Spinal cord (tissue), 10 donors: ENCODE data around the gene CYB5RL. TPM values are rescaled to one million over a fixed set of nuclear protein-coding genes. Genes with fewer than 3 reads are reported as not detected.
"Not testable (repeated sequence)": the region's sequence is repeated elsewhere in the genome, so short reads cannot be mapped to it uniquely, and the experiment has no call there.

Experiments used
- DNase-seq, 6 donors: peaks; one replicate each; pipeline versions ENCODE4 v3.0.0 to v3.0.0-alpha.2; 2013 to 2015; ENCODE audit warnings: low spot score in 6 of 6, low read depth in 4 of 6
- H3K27ac ChIP-seq: one replicate; pipeline ENCODE4 v1.5.1; 2013; ENCODE audit warnings: low read depth, low read length, control low read depth
- H3K27me3 ChIP-seq: one replicate; pipeline ENCODE4 v1.6.1; 2013; ENCODE audit warnings: low read length; ENCODE audit not compliant: control insufficient read depth, insufficient read depth
- H3K36me3 ChIP-seq: one replicate; pipeline ENCODE4 v1.6.1; 2013; ENCODE audit warnings: low read length; ENCODE audit not compliant: control insufficient read depth, insufficient read depth
- H3K4me1 ChIP-seq: one replicate; pipeline ENCODE4 v1.6.1; 2013; ENCODE audit warnings: low read length; ENCODE audit not compliant: control insufficient read depth, insufficient read depth
- H3K4me3 ChIP-seq: one replicate; pipeline ENCODE4 v1.5.1; 2013; ENCODE audit warnings: low read depth, low read length, control low read depth
- H3K9me3 ChIP-seq: one replicate; pipeline ENCODE4 v1.6.1; 2013; ENCODE audit warnings: low read length; ENCODE audit not compliant: control insufficient read depth, insufficient read depth
- WGBS: methylation state at CpG from one replicate; pipeline ENCODE4 v1.1.5; 2013; ENCODE audit warnings: missing lambda C conversion rate; ENCODE audit not compliant: insufficient coverage; 5-methylcytosine and 5-hydroxymethylcytosine counted together
- polyA plus RNA-seq, 2 donors: library from polyadenylated mRNA; unstranded; fragments of 120-200 nt; gene quantifications; one replicate each; pipeline ENCODE4 v1.2.1, GENCODE V29; 2013; ENCODE audit not compliant: insufficient read length in 2 of 2
- total RNA-seq, 2 donors: library from RNA; depleted of rRNA in 1 of 2; stranded (reverse); fragments of 120-200 nt in 1 of 2; fragments of >200 nt in 1 of 2; gene quantifications; one replicate each; pipeline versions ENCODE4 v1.2.3 to v1.2.4, GENCODE V29; 2013 to 2014
- donor health status: healthy.

Gene CYB5RL
- total and polyA plus RNA-seq, 4 donors = 4.6 to 8.6 (median 5.5) TPM

DNA sequence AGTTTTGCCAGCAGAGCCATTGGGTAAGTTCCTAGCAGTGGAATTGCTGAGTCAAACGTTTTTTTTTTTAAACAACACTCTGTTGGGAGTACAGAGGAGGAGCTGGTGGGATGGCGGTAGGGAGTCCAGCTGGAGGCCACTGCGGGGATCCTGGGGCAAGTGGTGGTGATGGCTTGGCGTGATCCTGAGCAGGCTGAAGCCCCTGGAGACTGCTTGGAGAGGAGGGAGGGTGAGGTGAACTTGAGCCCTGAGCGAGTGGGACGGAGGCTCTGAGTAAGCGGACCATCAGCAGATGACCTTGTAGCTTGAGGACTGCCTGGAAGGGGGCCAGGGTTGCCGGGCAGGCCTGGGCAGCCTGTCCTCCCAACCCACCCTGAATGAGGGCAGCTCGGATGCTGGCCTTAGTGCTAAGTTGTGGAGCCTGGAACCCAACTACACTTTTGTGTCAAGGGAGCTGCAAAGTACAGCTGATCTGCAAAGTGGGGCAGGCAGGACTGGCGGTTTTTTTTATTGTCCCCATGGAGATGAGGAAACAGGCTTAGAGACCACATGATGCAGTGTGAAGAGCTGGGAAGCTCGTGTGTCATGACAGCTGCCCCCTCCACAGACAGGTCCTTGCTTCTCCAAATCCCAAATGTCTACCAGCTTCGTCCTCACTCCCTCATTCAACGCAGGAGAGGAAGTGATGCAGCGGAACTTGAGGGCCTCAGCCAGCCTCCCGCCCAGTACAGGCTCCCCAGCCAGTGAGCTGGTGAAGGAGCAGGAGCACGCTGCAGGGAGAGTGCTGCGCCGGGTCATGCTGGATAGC lies 20.4 kb upstream of the CYB5RL start:
- DNase-seq = peak in 1 of 6 donors; percentile 49
- Histone ChIP-seq H3K4me3 (no peak overlapping the region), H3K36me3 (peaks cover 76% of the 10 kb centered on the region), H3K4me1 (peaks cover 20% of the 10 kb centered on the region), H3K27ac (no peak overlapping the region), H3K27me3 (no peaks in the 10 kb centered on the region), H3K9me3 (no peaks in the 10 kb centered on the region)
- 39% methylated on average over 16 of the region's 18 CpGs for WGBS

GRCh38 chr1:54219688-54220003 lies 19.8 kb upstream of the CYB5RL start:
- H3K36me3 ChIP-seq = peaks cover 76% of the 10 kb centered on the region

GRCh38 chr1:54218883-54219687 lies 19.3 kb upstream of the CYB5RL start:
- Histone ChIP-seq H3K4me3 (no peak overlapping the region), H3K4me1 (peaks cover 20% of the 10 kb centered on the region), H3K27ac (no peak overlapping the region), H3K9me3 (no peaks in the 10 kb centered on the region), H3K36me3 (peaks cover 76% of the 10 kb centered on the region), H3K27me3 (no peaks in the 10 kb centered on the region)
- DNase-seq = no peak
- WGBS = 85% methylated on average over 8 of the region's 11 CpGs

More at GRCh38 chr1:54219688-54220003, 19.8 kb upstream of the CYB5RL start:
- no peak for DNase-seq
- Histone ChIP-seq H3K27ac (no peak overlapping the region), H3K4me3 (no peak overlapping the region), H3K4me1 (peaks cover 20% of the 10 kb centered on the region), H3K9me3 (no peaks in the 10 kb centered on the region), H3K27me3 (no peaks in the 10 kb centered on the region)
- 50% methylated on average over 2 of the region's 3 CpGs for WGBS

- DNase-seq = no peak
- Histone ChIP-seq H3K4me3 (no peak overlapping the region), H3K36me3 (peaks cover 81% of the 10 kb centered on the region), H3K27ac (no peak overlapping the region), H3K27me3 (no peaks in the 10 kb centered on the region), H3K4me1 (peaks cover 7% of the 10 kb centered on the region), H3K9me3 (no peaks in the 10 kb centered on the region)
- 99% methylated on average over 7 of the region's 9 CpGs for WGBS
These were observed 15.7 kb upstream of the CYB5RL start for GRCh38 chr1:54215523-54215922.

DNA sequence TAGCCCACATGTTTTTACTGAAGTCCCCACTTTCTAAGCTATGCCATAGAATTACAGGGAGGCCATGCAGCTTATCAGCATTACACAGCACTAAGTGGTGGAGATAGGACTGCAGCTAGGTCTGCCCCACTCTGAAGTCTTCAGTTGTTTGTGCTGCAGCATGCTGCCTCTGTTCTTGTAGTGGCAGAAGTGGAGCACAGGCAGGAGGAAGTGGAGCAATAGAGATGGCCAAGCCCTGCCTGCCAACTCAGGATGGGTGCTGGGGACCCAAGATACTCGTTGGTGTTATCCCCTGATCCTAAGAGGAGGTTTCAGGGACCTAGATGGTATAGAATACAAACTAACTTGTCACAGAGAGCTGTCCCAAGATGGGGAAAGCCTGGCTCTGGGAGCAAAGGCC lies 13.0 kb upstream of the CYB5RL start:
- Histone ChIP-seq H3K4me1 (no peaks in the 10 kb centered on the region), H3K36me3 (peaks cover 83% of the 10 kb centered on the region), H3K9me3 (no peaks in the 10 kb centered on the region), H3K4me3 (no peak overlapping the region), H3K27me3 (no peaks in the 10 kb centered on the region), H3K27ac (no peak overlapping the region)
- 67% methylated on average over 1 of the region's 1 CpG for WGBS
- no peak for DNase-seq

DNA sequence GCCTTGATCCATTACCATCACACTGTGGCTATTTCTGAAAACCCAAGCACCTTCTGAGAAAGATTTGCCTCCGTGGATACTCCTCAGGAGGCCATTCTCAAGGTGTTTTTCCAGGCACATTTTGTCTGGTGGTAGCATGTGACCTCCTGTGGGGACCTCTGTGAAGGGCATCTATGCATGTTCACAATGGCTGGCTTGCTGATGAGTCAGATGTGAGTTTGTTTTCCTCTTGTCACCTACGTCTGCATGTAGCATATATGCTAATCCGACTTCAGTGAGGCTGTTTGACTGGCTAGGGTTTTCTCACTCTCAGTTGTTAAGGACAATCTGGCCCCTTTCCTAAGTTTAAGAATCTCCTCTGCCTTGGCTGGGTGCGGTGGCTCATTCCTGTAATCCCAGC lies 8.1 kb upstream of the CYB5RL start:
- no CpG with 5 or more reads among the region's 4 CpGs for WGBS
- not testable (repeated sequence) for H3K27me3 ChIP-seq

GRCh38 chr1:54207287-54207686 lies 7.5 kb upstream of the CYB5RL start:
- H3K4me3 ChIP-seq = no peak overlapping the region
- H3K27ac ChIP-seq = no peak overlapping the region
- H3K27me3 ChIP-seq = no peaks in the 10 kb centered on the region
- WGBS = no CpG with 5 or more reads among the region's 1 CpG
- peaks cover 65% of the 10 kb centered on the region for H3K36me3 ChIP-seq
- no peaks in the 10 kb centered on the region for H3K9me3 ChIP-seq
- H3K4me1 ChIP-seq = no peaks in the 10 kb centered on the region
- no peak for DNase-seq

More for the DNA sequence above, 8.1 kb upstream of the CYB5RL start:
- DNase-seq, H3K4me3 ChIP-seq, H3K9me3 ChIP-seq, H3K4me1 ChIP-seq, H3K27ac ChIP-seq: not testable (repeated sequence)
- peaks cover 68% of the 10 kb centered on the region for H3K36me3 ChIP-seq

DNA sequence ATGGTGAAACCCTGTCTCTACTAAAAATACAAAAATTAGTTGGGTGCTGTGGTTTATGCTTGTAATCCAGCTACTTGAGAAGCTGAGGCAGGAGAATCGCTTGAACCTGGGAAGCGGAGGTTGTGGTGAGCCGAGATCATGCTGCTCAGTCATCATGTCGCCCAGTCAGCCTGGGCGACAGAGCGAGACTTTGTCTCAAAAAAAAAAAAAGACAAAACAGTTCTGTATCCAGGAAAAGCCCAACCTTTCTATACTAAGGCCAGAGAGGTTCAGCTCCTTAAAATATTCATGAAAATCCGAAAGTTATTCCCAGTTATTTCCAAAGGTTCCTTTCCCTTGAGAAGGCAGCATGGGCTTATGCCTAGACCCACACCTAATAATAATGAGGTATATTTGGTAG lies 4.4 kb upstream of the CYB5RL start:
- no peaks in the 10 kb centered on the region for H3K27me3 ChIP-seq
- peaks cover 38% of the 10 kb centered on the region for H3K36me3 ChIP-seq

GRCh38 chr1:54200519-54200997 lies 728 bp upstream of the CYB5RL start:
- H3K27ac ChIP-seq = peak overlapping the region; percentile 15
- no peak for DNase-seq
- peaks cover 12% of the 10 kb centered on the region for H3K36me3 ChIP-seq
- H3K4me3 ChIP-seq = peak overlapping the region; percentile 88
- H3K27me3 ChIP-seq = no peaks in the 10 kb centered on the region
- no peaks in the 10 kb centered on the region for H3K9me3 ChIP-seq
- WGBS = under 1% methylated on average over 14 of the region's 15 CpGs
- peaks cover 11% of the 10 kb centered on the region for H3K4me1 ChIP-seq

More for the DNA sequence above, 4.4 kb upstream of the CYB5RL start:
- 76% methylated on average over 6 of the region's 7 CpGs for WGBS
- Histone ChIP-seq H3K4me3 (no peak overlapping the region), H3K9me3 (no peaks in the 10 kb centered on the region), H3K4me1 (peaks cover 7% of the 10 kb centered on the region), H3K27ac (no peak overlapping the region)
- DNase-seq = no peak
